Astrocyte (in vitro differentiated cells and primary cell): Measurements from ENCODE around the gene SLC6A11. TPM values are rescaled to one million over a fixed set of nuclear protein-coding genes. Genes with fewer than 3 reads are reported as not detected.

Experiments
- DNase-seq: peaks from one replicate; pipeline ENCODE4 v3.0.0-alpha.2; 2010; ENCODE audit warnings: low read depth
- FAIRE-seq: peaks from 2 replicates; lab custom pipeline; 2011; peaks lifted over from hg19 to GRCh38; lab: Jason Lieb, UNC
- H2AFZ ChIP-seq: 2 replicates; pipeline ENCODE4 v1.6.0; 2012; ENCODE audit warnings: low read depth, low read length, inconsistent platforms
- H3K27ac ChIP-seq: 2 replicates; pipeline ENCODE4 v1.5.1; 2011; ENCODE audit warnings: low read depth, low read length, inconsistent platforms
- H3K27me3 ChIP-seq: 2 replicates; pipeline ENCODE4 v1.6.0; 2011; ENCODE audit warnings: low read length, inconsistent platforms; ENCODE audit not compliant: insufficient read depth
- H3K36me3 ChIP-seq: 2 replicates; pipeline ENCODE4 v1.5.1; 2011; ENCODE audit warnings: low read length, inconsistent platforms; ENCODE audit not compliant: insufficient read depth
- H3K4me1 ChIP-seq: 2 replicates; pipeline ENCODE4 v1.5.1; 2011; ENCODE audit warnings: low read length, inconsistent platforms; ENCODE audit not compliant: insufficient read depth
- H3K4me2 ChIP-seq: 2 replicates; pipeline ENCODE4 v1.6.0; 2012; ENCODE audit warnings: low read length, inconsistent platforms
- H3K4me3 ChIP-seq: 2 replicates; pipeline ENCODE4 v1.5.1; 2011; ENCODE audit warnings: low read depth, mild to moderate bottlenecking, low read length, inconsistent platforms; ENCODE audit not compliant: insufficient read depth
- H3K79me2 ChIP-seq: 2 replicates; pipeline ENCODE4 v1.6.0; 2012; ENCODE audit warnings: mild to moderate bottlenecking, low read length, inconsistent platforms; ENCODE audit not compliant: insufficient read depth
- H3K9ac ChIP-seq: 2 replicates; pipeline ENCODE4 v1.6.0; 2012; ENCODE audit warnings: mild to moderate bottlenecking, low read length, inconsistent platforms
- H3K9me3 ChIP-seq: 2 replicates; pipeline ENCODE4 v1.5.1; 2012; ENCODE audit warnings: low read depth, mild to moderate bottlenecking, low read length, inconsistent platforms; ENCODE audit not compliant: insufficient read depth
- H4K20me1 ChIP-seq: 2 replicates; pipeline ENCODE4 v1.6.0; 2012; ENCODE audit warnings: low read length, inconsistent platforms; ENCODE audit not compliant: insufficient read depth
- H3K27ac Mint-ChIP-seq: one replicate; pipeline ENCODE4 v1.8.0; 2021; ENCODE audit warnings: mild to moderate bottlenecking, mixed read lengths; ENCODE audit not compliant: unreplicated experiment
- H3K27me3 Mint-ChIP-seq: one replicate; pipeline ENCODE4 v1.8.0; 2021; ENCODE audit warnings: low read depth, mixed read lengths; ENCODE audit not compliant: unreplicated experiment
- H3K36me3 Mint-ChIP-seq: one replicate; pipeline ENCODE4 v1.8.0; 2021; ENCODE audit warnings: low read depth, mixed read lengths; ENCODE audit not compliant: unreplicated experiment
- H3K4me1 Mint-ChIP-seq: one replicate; pipeline ENCODE4 v1.8.0; 2021; ENCODE audit warnings: low read depth, mixed read lengths; ENCODE audit not compliant: unreplicated experiment
- H3K4me3 Mint-ChIP-seq: one replicate; pipeline ENCODE4 v1.8.0; 2021; ENCODE audit warnings: mild to moderate bottlenecking, moderate library complexity, mixed read lengths; ENCODE audit not compliant: unreplicated experiment
- H3K9me3 Mint-ChIP-seq: one replicate; pipeline ENCODE4 v1.8.0; 2021; ENCODE audit warnings: mild to moderate bottlenecking, mixed read lengths; ENCODE audit not compliant: unreplicated experiment
- CTCF ChIP-seq: IDR thresholded peaks from 2 replicates; pipeline ENCODE4 v1.5.1; 2011; ENCODE audit warnings: low read depth, mild to moderate bottlenecking, inconsistent platforms, low read length, moderate library complexity; ENCODE audit not compliant: insufficient read depth
- EZH2 ChIP-seq: IDR thresholded peaks from 2 replicates; pipeline ENCODE4 v1.6.1; 2012; ENCODE audit warnings: mild to moderate bottlenecking, low read length, inconsistent platforms; ENCODE audit not compliant: insufficient read depth
- total RNA-seq: library from RNA; stranded (reverse); gene quantifications from 2 replicates; pipeline ENCODE4 v1.2.1, GENCODE V29; 2021

The SLC6A11 gene
- total RNA-seq, 1 donor from 2014 or later: 0.34 TPM

GRCh38 chr3:10935846-10936631 lies 120.0 kb downstream of the SLC6A11 start:
- Histone ChIP-seq H3K79me2 (no peaks in the 10 kb centered on the region), H4K20me1 (no peaks in the 10 kb centered on the region), H2AFZ (no peak overlapping the region), H3K27ac (no peak overlapping the region), H3K36me3 (no peaks in the 10 kb centered on the region), H3K4me2 (no peak overlapping the region), H3K9me3 (no peaks in the 10 kb centered on the region), H3K27me3 (no peaks in the 10 kb centered on the region), H3K4me3 (no peak overlapping the region), H3K9ac (no peak overlapping the region), H3K4me1 (peaks cover 16% of the 10 kb centered on the region)
- Mint-ChIP-seq H3K4me1 (peaks cover 9% of the 10 kb centered on the region), H3K9me3 (no peaks in the 10 kb centered on the region), H3K27ac (no peak overlapping the region), H3K27me3 (peaks cover 35% of the 10 kb centered on the region), H3K36me3 (no peaks in the 10 kb centered on the region), H3K4me3 (no peak overlapping the region)
- TF ChIP-seq EZH2 (no peak), CTCF (no peak)
- DNase-seq: no peak
- no peak for FAIRE-seq

- Histone ChIP-seq H4K20me1 (no peaks in the 10 kb centered on the region), H3K4me3 (no peak overlapping the region), H3K9ac (no peak overlapping the region), H2AFZ (no peak overlapping the region), H3K79me2 (no peaks in the 10 kb centered on the region), H3K9me3 (no peaks in the 10 kb centered on the region), H3K4me1 (peaks cover 16% of the 10 kb centered on the region), H3K27ac (no peak overlapping the region), H3K27me3 (peaks cover under 1% of the 10 kb centered on the region), H3K4me2 (no peak overlapping the region), H3K36me3 (no peaks in the 10 kb centered on the region)
- Mint-ChIP-seq H3K36me3 (no peaks in the 10 kb centered on the region), H3K4me1 (peaks cover 10% of the 10 kb centered on the region), H3K9me3 (no peaks in the 10 kb centered on the region), H3K4me3 (no peak overlapping the region), H3K27me3 (peaks cover 35% of the 10 kb centered on the region), H3K27ac (no peak overlapping the region)
- FAIRE-seq (no peak), DNase-seq (no peak)
- no peak for TF ChIP-seq EZH2
- TF ChIP-seq CTCF: no peak
Measured at GRCh38 chr3:10936686-10937085, 120.7 kb downstream of the SLC6A11 start.
